K562 (cell line): ENCODE results near the gene ATP9A. TPM values are rescaled to one million over a fixed set of nuclear protein-coding genes. Genes with fewer than 3 reads are reported as not detected.

Experiments used
- CREM ChIP-seq: IDR thresholded peaks from 2 replicates; pipeline ENCODE4 v1.6.1; 2014; ENCODE audit warnings: antibody characterized with exemption, low read depth
- DEAF1 ChIP-seq: fragments of 450-650 bp; formaldehyde crosslinking; IDR thresholded peaks from 2 replicates; pipeline ENCODE4 v1.4.0; 2020; ENCODE audit warnings: mild to moderate bottlenecking, moderate library complexity
- GTF2B ChIP-seq: IDR thresholded peaks from 2 replicates; pipeline ENCODE4 v1.6.1; 2011; ENCODE audit not compliant: insufficient read length; ENCODE audit errors: extremely low read depth
- PRDM10 ChIP-seq: fragments of 450-650 bp; IDR thresholded peaks from 2 replicates; pipeline ENCODE4 v1.6.1; 2018; ENCODE audit not compliant: partially characterized antibody
- RB1 ChIP-seq: fragments of 450-650 bp; IDR thresholded peaks from 2 replicates; pipeline ENCODE4 v1.6.1; 2017; ENCODE audit warnings: low read depth, mild to moderate bottlenecking
- RBBP5 ChIP-seq: fragments of 200-600 bp; sonication (generic); IDR thresholded peaks from 2 replicates; pipeline ENCODE4 v1.6.1; 2012; ENCODE audit warnings: borderline replicate concordance, mild to moderate bottlenecking, low read length, control low read depth, inconsistent platforms; ENCODE audit not compliant: insufficient read depth, poor library complexity, severe bottlenecking
- RBFOX2 ChIP-seq: fragments of 200-400 bp; formaldehyde crosslinking; IDR thresholded peaks from 2 replicates; pipeline ENCODE4 v1.6.1; 2017; ENCODE audit warnings: low read depth, mild to moderate bottlenecking, low read length, moderate library complexity
- REST ChIP-seq, 2 experiments: fragments of 450-650 bp; formaldehyde crosslinking in 1 of 2; IDR thresholded peaks; 2 replicates each; pipeline versions ENCODE4 v1.4.0 to v1.6.1; 2014 to 2020; ENCODE audit warnings: mild to moderate bottlenecking in 2 of 2, borderline replicate concordance in 1 of 2, low read depth in 1 of 2
- TFE3 ChIP-seq: fragments of 450-650 bp; formaldehyde crosslinking; IDR thresholded peaks from 2 replicates; pipeline ENCODE4 v1.4.0; 2020; ENCODE audit warnings: mild to moderate bottlenecking, mixed read lengths
- polyA plus RNA-seq, 8 experiments: library from polyadenylated mRNA; depleted of rRNA in 4 of 8; stranded (reverse) in 5 of 8; unstranded in 3 of 8; fragments of >200 nt; fragmentation: Nextera tagmentation in 2 of 8; fragmentation: Illumina TruSeq in 1 of 8; extraction: Ambion mirVana in 2 of 8; extraction: Trizol in 1 of 8; gene quantifications; 2 replicates each; pipeline versions ENCODE4 v1.2.1 to v1.2.3, GENCODE V29; 2011 to 2014; ENCODE audit warnings: inconsistent platforms in 1 of 8, missing spikeins in 1 of 8
- total RNA-seq, 7 experiments: library from RNA; depleted of rRNA in 6 of 7; stranded (reverse); fragments of >200 nt in 6 of 7; fragmentation: Illumina TruSeq in 2 of 7; extraction: Trizol in 2 of 7; gene quantifications; 2 replicates each; pipeline versions ENCODE4 v1.2.1 to v1.2.3, GENCODE V29; 2011 to 2021; ENCODE audit warnings: low replicate concordance in 1 of 7

The ATP9A gene
- total and polyA plus RNA-seq, 9 of the 15 experiments (the other 6 are each of a cell fraction or from before 2014, with no cell fraction given) = 0.18 to 0.62 (median 0.29) TPM

- TF ChIP-seq DEAF1 (CRISPR knock-in tag) (peak; percentile 60; the same call in 1 of the 2 replicates), REST (IDR thresholded peaks at IDR 0.05; ENCODE audit: borderline replicate concordance) (peak; percentile 67; the same call in 1 of the 2 replicates), REST (CRISPR knock-in tag; IDR thresholded peaks at IDR 0.05; ENCODE audit: low read depth) (no peak), PRDM10 (peak; percentile 54), GTF2B (no peak), RBFOX2 (no peak), RB1 (peak; percentile 57; the same call in 1 of the 2 replicates), TFE3 (CRISPR knock-in tag) (no peak), CREM (peak; percentile 44; the same call in 1 of the 2 replicates), RBBP5 (no peak)
These were observed 128.9 kb downstream of the ATP9A start (continued) for GRCh38 chr20:51639206-51639832.
